GM23248 (cell line): ENCODE results near the gene SLC24A4. TPM values are rescaled to one million over a fixed set of nuclear protein-coding genes. Genes with fewer than 3 reads are reported as not detected.
A peak's percentile ranks its signal among the peaks of the same experiment; 100 is the strongest.

Experiments
- DNase-seq: peaks from one replicate; pipeline ENCODE4 v3.0.0-alpha.2; 2015
- H2AFZ ChIP-seq: fragments of 200-600 bp; sonication (generic); 2 replicates; pipeline ENCODE4 v1.6.1; 2016; ENCODE audit warnings: antibody characterized with exemption
- H3F3A ChIP-seq: fragments of 200-600 bp; sonication (generic); 2 replicates; pipeline ENCODE4 v1.6.1; 2016; ENCODE audit warnings: mild to moderate bottlenecking, antibody characterized with exemption, mixed run types; ENCODE audit not compliant: insufficient read depth
- H3K27ac ChIP-seq: fragments of 200-600 bp; sonication (generic); 2 replicates; pipeline ENCODE4 v1.5.1; 2016; ENCODE audit warnings: mild to moderate bottlenecking
- H3K27me3 ChIP-seq: fragments of 200-600 bp; sonication (generic); replicated peaks from 2 replicates; pipeline ENCODE4 v1.6.1; 2016; ENCODE audit warnings: mild to moderate bottlenecking; ENCODE audit not compliant: insufficient read depth
- H3K36me3 ChIP-seq: fragments of 200-600 bp; sonication (generic); 2 replicates; pipeline ENCODE4 v1.6.1; 2016; ENCODE audit warnings: low read depth, mild to moderate bottlenecking
- H3K4me1 ChIP-seq: fragments of 200-600 bp; sonication (generic); 2 replicates; pipeline ENCODE4 v1.6.1; 2016; ENCODE audit warnings: mild to moderate bottlenecking; ENCODE audit not compliant: insufficient read depth
- H3K4me2 ChIP-seq: fragments of 200-600 bp; sonication (generic); one replicate; pipeline ENCODE4 v1.6.1; 2016; ENCODE audit warnings: mild to moderate bottlenecking; ENCODE audit not compliant: unreplicated experiment
- H3K4me3 ChIP-seq: fragments of 200-600 bp; sonication (generic); 2 replicates; pipeline ENCODE4 v1.5.1; 2016; ENCODE audit warnings: mild to moderate bottlenecking
- H3K79me2 ChIP-seq: fragments of 200-600 bp; sonication (generic); 2 replicates; pipeline ENCODE4 v1.6.1; 2016; ENCODE audit warnings: mild to moderate bottlenecking; ENCODE audit not compliant: insufficient read depth
- H3K9ac ChIP-seq: fragments of 200-600 bp; sonication (generic); 2 replicates; pipeline ENCODE4 v1.6.1; 2016; ENCODE audit warnings: mild to moderate bottlenecking
- H3K9me2 ChIP-seq: fragments of 200-600 bp; sonication (generic); 2 replicates; pipeline ENCODE4 v1.6.1; 2016; ENCODE audit warnings: mixed run types, mild to moderate bottlenecking, moderate library complexity; ENCODE audit not compliant: insufficient read depth
- H3K9me3 ChIP-seq: fragments of 200-600 bp; sonication (generic); one replicate; pipeline ENCODE4 v1.6.1; 2017; ENCODE audit warnings: low read depth
- H4K20me1 ChIP-seq: fragments of 200-600 bp; sonication (generic); 2 replicates; pipeline ENCODE4 v1.6.0; 2016; ENCODE audit not compliant: insufficient read depth
- EZH2 ChIP-seq: fragments of 200-600 bp; sonication (generic); IDR thresholded peaks from 2 replicates; pipeline ENCODE4 v1.6.1; 2018; ENCODE audit warnings: antibody characterized with exemption, mild to moderate bottlenecking; ENCODE audit not compliant: insufficient read depth, poor library complexity, severe bottlenecking
- EZH2phosphoT487 ChIP-seq: fragments of 200-600 bp; sonication (generic); IDR thresholded peaks from 2 replicates; pipeline ENCODE4 v1.6.1; 2018; ENCODE audit warnings: antibody characterized with exemption, moderate library complexity, mild to moderate bottlenecking, low read depth; ENCODE audit not compliant: insufficient read depth
- WGBS, 2 experiments: methylation state at CpG; one replicate each; pipeline ENCODE4 v1.1.6; 2015 to 2017; ENCODE audit warnings: low lambda C conversion rate in 2 of 2, low coverage in 1 of 2; ENCODE audit errors: missing lambda C conversion rate in 2 of 2; 5-methylcytosine and 5-hydroxymethylcytosine counted together
- in situ Hi-C: fragments of 300-500 bp; cut with MboI; formaldehyde crosslinking; loops from 2 replicates; pipeline ENCODE4 v1.15.0; 2020
- polyA plus RNA-seq: library from polyadenylated mRNA; unstranded; fragments of >200 nt; fragmentation: Nextera tagmentation; extraction: Ambion mirVana; gene quantifications from 2 replicates; pipeline ENCODE4 v1.2.1, GENCODE V29; 2016
- total RNA-seq: library from RNA; depleted of rRNA; stranded (reverse); fragments of >200 nt; shearing (Covaris generic); gene quantifications from 2 replicates; pipeline ENCODE4 v1.2.3, GENCODE V29; 2014

SLC24A4 gene
- total and polyA plus RNA-seq, 2 experiments from 2014 or later = not detected

DNA sequence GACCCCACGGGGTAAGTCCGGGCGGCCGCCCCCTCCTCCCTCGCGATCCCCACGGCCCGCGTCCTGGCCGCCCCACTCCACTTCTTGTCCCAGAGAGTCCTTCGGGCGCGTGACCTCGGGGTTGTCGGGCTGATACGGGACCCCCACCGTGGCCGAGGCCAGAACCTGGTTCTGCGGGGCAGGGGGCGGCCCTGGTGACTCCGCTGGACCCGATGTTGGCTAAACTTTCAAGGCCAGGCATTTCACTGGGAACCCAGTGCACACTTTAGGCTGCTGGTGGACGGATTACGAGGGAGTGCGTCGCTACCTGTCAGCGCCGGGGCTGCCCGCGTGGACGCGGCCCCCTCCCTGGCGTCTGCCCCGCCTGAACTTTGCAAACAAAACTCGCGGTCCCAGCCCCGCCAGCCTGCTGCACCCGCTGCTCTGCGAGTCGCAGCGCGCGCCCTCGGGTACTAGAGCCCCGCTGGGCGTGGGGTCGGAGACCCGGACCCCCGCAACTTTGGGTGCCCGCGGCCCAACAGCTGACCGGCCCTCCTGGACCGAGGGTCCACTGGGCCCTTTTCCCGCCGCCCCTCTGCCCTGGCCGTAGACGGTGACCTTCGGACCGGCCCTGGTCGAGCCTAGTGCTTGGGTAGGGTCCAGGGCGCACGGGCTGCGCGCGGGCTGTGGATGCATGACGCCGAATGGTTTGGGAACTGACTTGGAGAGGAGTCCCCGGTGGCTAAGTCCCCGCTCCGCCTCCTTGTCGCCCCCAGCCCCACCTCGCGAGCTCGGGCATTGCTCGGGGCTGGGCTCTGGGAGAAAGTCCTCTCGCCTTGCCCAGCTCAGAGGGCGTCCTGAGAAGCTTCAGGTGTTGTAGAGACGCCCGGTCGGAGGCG lies 191.2 kb downstream of the SLC24A4 start:
- WGBS, 2 experiments = 3 to 4% methylated on average over 64 to 73 of the region's 81 CpGs
- peaks cover 15% of the 10 kb centered on the region for H3F3A ChIP-seq
- H3K27ac ChIP-seq = peak overlapping the region; percentile 95
- peak overlapping the region; percentile 91 for H3K9ac ChIP-seq
- H3K4me3 ChIP-seq = peak overlapping the region; percentile 84
- H3K79me2 ChIP-seq = peaks cover 54% of the 10 kb centered on the region
- peak overlapping the region; percentile 69 for H2AFZ ChIP-seq
- no peaks in the 10 kb centered on the region for H3K27me3 ChIP-seq
- DNase-seq = peak; percentile 60
- TF ChIP-seq EZH2phosphoT487 = no peak
- no peak for TF ChIP-seq EZH2
- H3K9me3 ChIP-seq = no peaks in the 10 kb centered on the region
- H3K4me2 ChIP-seq = peak overlapping the region; percentile 90
- no peaks in the 10 kb centered on the region for H3K36me3 ChIP-seq
- no peaks in the 10 kb centered on the region for H4K20me1 ChIP-seq
- H3K4me1 ChIP-seq = peaks cover 18% of the 10 kb centered on the region
- H3K9me2 ChIP-seq = no peaks in the 10 kb centered on the region
- in situ Hi-C loops = no loop called here

DNA sequence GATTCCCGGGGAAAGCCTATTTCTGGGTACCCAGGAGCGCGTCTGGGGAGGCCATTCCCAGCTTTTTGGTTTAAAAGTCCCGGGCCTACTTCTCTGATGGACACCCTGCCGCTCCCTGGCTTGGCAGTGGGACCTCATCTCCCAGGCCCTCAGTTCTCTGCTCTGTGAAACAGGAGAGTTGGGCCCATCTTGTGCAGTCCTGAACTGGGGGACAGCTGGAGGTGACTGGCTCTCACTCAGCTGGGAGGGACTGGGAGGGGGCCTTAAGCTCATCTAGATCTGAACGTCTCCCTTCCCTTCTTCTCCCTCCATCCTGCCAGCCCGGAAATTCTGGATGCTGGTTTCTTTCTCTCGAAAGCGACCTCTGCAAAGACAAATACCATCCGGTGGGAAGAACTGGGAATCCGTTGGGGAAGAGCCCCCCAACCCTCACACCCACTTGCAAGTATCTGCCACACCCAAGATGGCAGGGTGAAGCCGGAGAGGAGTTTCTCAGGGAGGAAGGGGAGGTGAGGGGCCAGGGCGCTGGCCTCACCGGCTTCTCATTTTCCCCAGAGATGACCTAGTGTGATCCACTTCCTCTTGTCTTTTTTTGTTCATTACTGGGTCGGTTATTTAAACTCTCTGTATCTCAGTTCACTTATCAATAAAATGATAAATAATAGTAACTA lies 192.0 kb downstream of the SLC24A4 start:
- peaks cover 61% of the 10 kb centered on the region for H3K79me2 ChIP-seq
- WGBS, 2 experiments = 53 to 62% methylated on average over 15 of the region's 15 CpGs
- no peaks in the 10 kb centered on the region for H3K9me2 ChIP-seq
- in situ Hi-C loops = no loop called here
- peak; percentile 40 for DNase-seq
- H3K36me3 ChIP-seq = no peaks in the 10 kb centered on the region
- peak overlapping the region; percentile 69 for H2AFZ ChIP-seq
- H3K4me3 ChIP-seq = peak overlapping the region; percentile 84
- TF ChIP-seq EZH2 (no peak), EZH2phosphoT487 (no peak)
- no peaks in the 10 kb centered on the region for H3K9me3 ChIP-seq
- peaks cover 15% of the 10 kb centered on the region for H3F3A ChIP-seq
- no peak overlapping the region for H3K27ac ChIP-seq
- no peaks in the 10 kb centered on the region for H3K27me3 ChIP-seq
- H3K4me1 ChIP-seq = peaks cover 18% of the 10 kb centered on the region
- no peaks in the 10 kb centered on the region for H4K20me1 ChIP-seq
- H3K4me2 ChIP-seq = peak overlapping the region; percentile 90
- peak overlapping the region; percentile 91 for H3K9ac ChIP-seq

DNA sequence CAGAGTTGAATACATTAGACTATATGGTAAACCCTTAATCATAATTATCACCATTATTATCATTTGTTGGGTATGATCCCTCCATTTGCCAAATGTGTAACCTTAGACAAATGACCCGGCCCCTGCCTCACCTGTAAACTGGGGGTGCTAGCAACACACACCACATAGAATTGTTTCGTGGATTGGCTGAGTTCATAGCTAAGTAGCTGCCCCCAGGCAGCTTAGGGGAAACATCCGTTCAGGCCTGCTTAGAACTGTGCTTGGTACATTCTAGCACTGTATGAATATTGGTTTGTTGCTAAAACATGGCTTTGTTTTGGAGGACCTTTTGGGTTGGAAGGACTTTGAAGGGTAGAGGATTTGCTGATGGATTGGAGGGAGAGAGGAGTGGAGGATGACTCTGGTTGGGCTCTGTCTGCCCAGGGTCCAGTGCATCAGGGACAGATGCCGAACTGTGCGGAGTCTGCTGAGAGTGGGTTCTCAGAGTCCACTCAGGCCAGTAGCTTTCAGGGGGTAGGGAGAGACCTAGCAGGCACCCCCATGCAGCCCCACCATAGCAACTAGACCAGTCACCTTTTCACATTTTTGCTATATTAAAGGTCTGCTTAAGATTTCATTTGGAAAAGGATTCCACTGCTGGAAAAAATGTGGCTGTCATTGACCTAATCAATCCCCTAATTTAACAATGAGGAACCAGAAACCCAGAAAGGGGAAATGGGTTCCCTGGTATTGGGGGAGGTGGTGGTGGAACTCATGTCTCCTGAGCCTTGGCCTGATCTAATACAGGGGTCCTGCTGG lies 192.8 kb downstream of the SLC24A4 start:
- 95 to 99% methylated on average over 5 of the region's 5 CpGs for WGBS, 2 experiments
- Histone ChIP-seq H3K27ac (no peak overlapping the region), H3K9ac (peak overlapping the region; percentile 91; the same call in 1 of the 2 replicates), H3F3A (peaks cover 15% of the 10 kb centered on the region), H2AFZ (no peak overlapping the region), H3K36me3 (no peaks in the 10 kb centered on the region), H3K4me1 (peaks cover 16% of the 10 kb centered on the region), H3K4me3 (peak overlapping the region; percentile 84; the same call in 1 of the 2 replicates), H3K9me3 (no peaks in the 10 kb centered on the region), H4K20me1 (no peaks in the 10 kb centered on the region), H3K9me2 (no peaks in the 10 kb centered on the region), H3K27me3 (no peaks in the 10 kb centered on the region), H3K79me2 (peaks cover 68% of the 10 kb centered on the region), H3K4me2 (peak overlapping the region; percentile 90)
- in situ Hi-C loops = no loop called here
- DNase-seq = no peak
- no peak for TF ChIP-seq EZH2phosphoT487
- no peak for TF ChIP-seq EZH2

DNA sequence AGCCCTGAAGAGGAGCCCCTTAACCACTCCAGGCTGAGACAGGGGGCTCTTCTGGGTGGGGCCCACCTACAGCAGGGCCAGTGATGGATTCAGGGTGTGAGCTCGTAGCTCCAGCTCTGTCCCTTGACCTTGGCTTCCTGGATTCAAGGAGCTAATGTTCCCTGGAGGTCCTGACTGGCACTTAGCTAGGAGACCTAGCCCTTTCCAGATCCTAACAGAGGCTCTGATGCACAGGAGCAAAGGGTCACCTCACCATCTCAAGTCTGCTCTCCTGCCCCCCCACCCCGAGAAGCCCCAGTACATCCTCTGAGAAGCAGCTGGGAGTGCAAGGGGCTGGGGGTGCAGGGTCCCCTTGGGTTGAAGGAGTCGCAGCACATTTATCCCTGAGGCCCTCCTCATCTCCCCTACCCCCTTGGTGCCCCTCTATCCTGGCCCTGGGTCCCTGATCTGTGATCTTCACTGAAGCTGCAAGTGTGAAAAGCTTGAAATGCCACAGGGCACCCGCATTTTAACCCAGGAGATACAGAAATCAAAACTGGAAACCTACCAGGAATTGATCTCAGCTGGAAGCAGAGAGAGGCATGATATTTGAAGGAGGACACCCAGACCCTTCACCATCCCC lies 193.5 kb downstream of the SLC24A4 start:
- Histone ChIP-seq H3K4me2 (no peak overlapping the region), H3K9me3 (no peaks in the 10 kb centered on the region), H3K36me3 (no peaks in the 10 kb centered on the region), H4K20me1 (no peaks in the 10 kb centered on the region), H3K9me2 (no peaks in the 10 kb centered on the region), H3K4me1 (peaks cover 9% of the 10 kb centered on the region; the same call in 1 of the 2 replicates), H3F3A (peaks cover 10% of the 10 kb centered on the region), H3K27ac (no peak overlapping the region), H3K27me3 (no peaks in the 10 kb centered on the region), H3K9ac (no peak overlapping the region), H3K4me3 (no peak overlapping the region), H2AFZ (no peak overlapping the region), H3K79me2 (peaks cover 75% of the 10 kb centered on the region)
- in situ Hi-C loops = no loop called here
- 87 to 91% methylated on average over 4 of the region's 4 CpGs for WGBS, 2 experiments
- DNase-seq = no peak
- TF ChIP-seq EZH2 = no peak
- no peak for TF ChIP-seq EZH2phosphoT487
